PC-9 (cell line): ENCODE results near the gene SLC8A2. TPM values are rescaled to one million over a fixed set of nuclear protein-coding genes. Genes with fewer than 3 reads are reported as not detected.

Experiments used
- BruUV-seq: library from RNA; stranded (reverse); fragments of 400-500 nt; replicated peaks from 2 replicates; lab custom pipeline; 2021; lab: Mats Ljungman, UMichigan
- CTCF ChIA-PET: fragments of 300-600 bp; sonication (Branson Sonifier 250); formaldehyde crosslinking; loops from one replicate; lab custom pipeline; 2022; ENCODE audit warnings: antibody characterized with exemption; lab: Charles Lee
- POLR2A ChIA-PET: fragments of 300-600 bp; sonication (Branson Sonifier 250); formaldehyde crosslinking; loops from one replicate; lab custom pipeline; 2022; ENCODE audit warnings: antibody characterized with exemption; ENCODE audit not compliant: unreplicated experiment; lab: Charles Lee
- DNase-seq, 2 experiments: peaks; one replicate each; pipeline versions ENCODE4 v3.0.0 to v3.0.0-alpha.2; 2015 to 2022; ENCODE audit warnings: mixed read lengths in 1 of 2
- H2AFZ ChIP-seq: fragments of 200-600 bp; sonication (generic); 2 replicates; pipeline ENCODE4 v1.8.1; 2017; ENCODE audit warnings: antibody characterized with exemption
- H3F3A ChIP-seq: fragments of 200-600 bp; sonication (generic); 2 replicates; pipeline ENCODE4 v1.8.1; 2017; ENCODE audit warnings: antibody characterized with exemption, mild to moderate bottlenecking, low read depth; ENCODE audit not compliant: insufficient read depth
- H3K27ac ChIP-seq: fragments of 200-600 bp; sonication (generic); 2 replicates; pipeline ENCODE4 v1.6.1; 2016; ENCODE audit warnings: mixed run types
- H3K27me3 ChIP-seq: fragments of 200-600 bp; sonication (generic); 2 replicates; pipeline ENCODE4 v1.6.1; 2016; ENCODE audit warnings: low read depth, mixed run types; ENCODE audit not compliant: insufficient read depth
- H3K36me3 ChIP-seq: fragments of 200-600 bp; sonication (generic); 2 replicates; pipeline ENCODE4 v1.6.1; 2016; ENCODE audit warnings: low read depth, mixed run types
- H3K4me1 ChIP-seq: fragments of 200-600 bp; sonication (generic); replicated peaks from 2 replicates; pipeline ENCODE4 v1.6.1; 2016; ENCODE audit warnings: mixed run types; ENCODE audit not compliant: insufficient read depth
- H3K4me2 ChIP-seq: fragments of 200-600 bp; sonication (generic); 2 replicates; pipeline ENCODE4 v1.6.1; 2017; ENCODE audit warnings: mixed run types
- H3K4me3 ChIP-seq: fragments of 200-600 bp; sonication (generic); 2 replicates; pipeline ENCODE4 v1.6.1; 2016; ENCODE audit warnings: mixed run types
- H3K79me2 ChIP-seq: fragments of 200-600 bp; sonication (generic); 2 replicates; pipeline ENCODE4 v1.6.1; 2017; ENCODE audit warnings: low read depth, mixed run types
- H3K9me2 ChIP-seq: fragments of 200-600 bp; sonication (generic); 2 replicates; pipeline ENCODE4 v1.8.1; 2017; ENCODE audit warnings: mild to moderate bottlenecking; ENCODE audit not compliant: insufficient read depth
- H3K9me3 ChIP-seq: fragments of 200-600 bp; sonication (generic); 2 replicates; pipeline ENCODE4 v1.8.1; 2016; ENCODE audit warnings: low read depth; ENCODE audit not compliant: insufficient read depth
- H4K20me1 ChIP-seq: fragments of 200-600 bp; sonication (generic); 2 replicates; pipeline ENCODE4 v1.8.1; 2017; ENCODE audit not compliant: insufficient read depth
- EZH2 ChIP-seq: fragments of 200-600 bp; sonication (generic); IDR thresholded peaks from 2 replicates; pipeline ENCODE4 v1.8.0; 2017; ENCODE audit warnings: antibody characterized with exemption, low read depth
- intact Hi-C: fragments of 100-400 bp; cut with micrococcal nuclease; formaldehyde crosslinking; loops from one replicate; pipeline ENCODE4 v1.10.0; 2022; ENCODE audit not compliant: unreplicated experiment
- total RNA-seq: library from RNA; stranded (reverse); gene quantifications from 2 replicates; pipeline ENCODE4 v1.2.3, GENCODE V29; 2021
- TF ChIP-seq, protein P1 (sequence below): fragments of 200-600 bp; sonication (generic); conservative IDR thresholded peaks from 2 replicates; pipeline ENCODE4 v1.6.1; 2017; ENCODE audit warnings: mixed run types, antibody characterized with exemption, mild to moderate bottlenecking, moderate library complexity

SLC8A2 gene
- total RNA-seq, 1 experiment from 2014 or later, result not detected

GRCh38 chr19:47380559-47380958 is 91.1 kb downstream of the SLC8A2 start:
- no peak overlapping the region for H3K4me3 ChIP-seq
- TF ChIP-seq, protein P1, sequence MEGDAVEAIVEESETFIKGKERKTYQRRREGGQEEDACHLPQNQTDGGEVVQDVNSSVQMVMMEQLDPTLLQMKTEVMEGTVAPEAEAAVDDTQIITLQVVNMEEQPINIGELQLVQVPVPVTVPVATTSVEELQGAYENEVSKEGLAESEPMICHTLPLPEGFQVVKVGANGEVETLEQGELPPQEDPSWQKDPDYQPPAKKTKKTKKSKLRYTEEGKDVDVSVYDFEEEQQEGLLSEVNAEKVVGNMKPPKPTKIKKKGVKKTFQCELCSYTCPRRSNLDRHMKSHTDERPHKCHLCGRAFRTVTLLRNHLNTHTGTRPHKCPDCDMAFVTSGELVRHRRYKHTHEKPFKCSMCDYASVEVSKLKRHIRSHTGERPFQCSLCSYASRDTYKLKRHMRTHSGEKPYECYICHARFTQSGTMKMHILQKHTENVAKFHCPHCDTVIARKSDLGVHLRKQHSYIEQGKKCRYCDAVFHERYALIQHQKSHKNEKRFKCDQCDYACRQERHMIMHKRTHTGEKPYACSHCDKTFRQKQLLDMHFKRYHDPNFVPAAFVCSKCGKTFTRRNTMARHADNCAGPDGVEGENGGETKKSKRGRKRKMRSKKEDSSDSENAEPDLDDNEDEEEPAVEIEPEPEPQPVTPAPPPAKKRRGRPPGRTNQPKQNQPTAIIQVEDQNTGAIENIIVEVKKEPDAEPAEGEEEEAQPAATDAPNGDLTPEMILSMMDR, result no peak
- TF ChIP-seq EZH2, result no peak
- H3K9me3 ChIP-seq, result no peaks in the 10 kb centered on the region
- no peak overlapping the region for H3K4me2 ChIP-seq
- no peak overlapping the region for H3K27ac ChIP-seq
- H3K27me3 ChIP-seq, result no peaks in the 10 kb centered on the region
- BruUV-seq, result no TSS peak
- no peaks in the 10 kb centered on the region for H3K4me1 ChIP-seq
- peaks cover 5% of the 10 kb centered on the region for H4K20me1 ChIP-seq
- no peaks in the 10 kb centered on the region for H3K79me2 ChIP-seq
- no peak for DNase-seq
- POLR2A ChIA-PET, result no interaction called here
- intact Hi-C loops, result no loop called here
- H3K36me3 ChIP-seq, result peaks cover 4% of the 10 kb centered on the region; the same call in 1 of the 2 replicates
- no peak overlapping the region for H2AFZ ChIP-seq
- peaks cover 42% of the 10 kb centered on the region for H3F3A ChIP-seq
- CTCF ChIA-PET, result no interaction called here
- H3K9me2 ChIP-seq, result no peaks in the 10 kb centered on the region

- H3K27me3 ChIP-seq, result no peaks in the 10 kb centered on the region
Measured at GRCh38 chr19:47379381-47379938, 92.2 kb downstream of the SLC8A2 start.

GRCh38 chr19:47378246-47378645 is 93.4 kb downstream of the SLC8A2 start:
- no peaks in the 10 kb centered on the region for H3K79me2 ChIP-seq
- TF ChIP-seq EZH2, result no peak
- TF ChIP-seq, protein P1, result no peak
- POLR2A ChIA-PET, result interaction anchor here (0.6 kb wide), 1 partner anchor 442 kb away, joined by 5 read pairs; no protein-coding TSS in a partner anchor
- H3F3A ChIP-seq, result peaks cover 30% of the 10 kb centered on the region; the same call in 1 of the 2 replicates
- no peak overlapping the region for H2AFZ ChIP-seq
- no peaks in the 10 kb centered on the region for H3K27me3 ChIP-seq
- peaks cover 5% of the 10 kb centered on the region for H4K20me1 ChIP-seq
- CTCF ChIA-PET, result no interaction called here
- H3K4me2 ChIP-seq, result no peak overlapping the region
- intact Hi-C loops, result no loop called here
- H3K4me3 ChIP-seq, result no peak overlapping the region
- BruUV-seq, result no TSS peak
- no peak overlapping the region for H3K27ac ChIP-seq
- no peak for DNase-seq
- no peaks in the 10 kb centered on the region for H3K9me3 ChIP-seq
- no peaks in the 10 kb centered on the region for H3K4me1 ChIP-seq
- no peaks in the 10 kb centered on the region for H3K9me2 ChIP-seq
- H3K36me3 ChIP-seq, result peaks cover 24% of the 10 kb centered on the region

More at GRCh38 chr19:47379381-47379938, 92.2 kb downstream of the SLC8A2 start:
- POLR2A ChIA-PET, result no interaction called here
- TF ChIP-seq EZH2, result no peak
- TF ChIP-seq, protein P1, result no peak
- Histone ChIP-seq H3K9me3 (no peaks in the 10 kb centered on the region), H3F3A (peaks cover 38% of the 10 kb centered on the region), H3K27ac (no peak overlapping the region), H3K36me3 (peaks cover 11% of the 10 kb centered on the region), H4K20me1 (peaks cover 5% of the 10 kb centered on the region), H3K4me1 (no peaks in the 10 kb centered on the region), H3K79me2 (no peaks in the 10 kb centered on the region), H2AFZ (no peak overlapping the region), H3K4me2 (no peak overlapping the region), H3K4me3 (no peak overlapping the region), H3K9me2 (no peaks in the 10 kb centered on the region)
- no TSS peak for BruUV-seq
- DNase-seq, result no peak
- CTCF ChIA-PET, result no interaction called here
- intact Hi-C loops, result no loop called here

Other genes starting within 250 kb of the SLC8A2 start
- gene BBC3, start 240.7 kb downstream of the SLC8A2 start, total RNA-seq, result 18.3 and 18.8 TPM in 2 replicates
- 34.7 and 37.0 TPM in 2 replicates for gene CCDC9, start 215.4 kb downstream of the SLC8A2 start, total RNA-seq
- 13.5 and 21.3 TPM in 2 replicates for gene INAFM1, start 197.0 kb downstream of the SLC8A2 start, total RNA-seq
- 8.5 and 10.8 TPM in 2 replicates for gene C5AR1, start 162.0 kb downstream of the SLC8A2 start, total RNA-seq
- not detected in 2 replicates for gene C5AR2, start 139.7 kb downstream of the SLC8A2 start, total RNA-seq
- gene DHX34, start 122.6 kb downstream of the SLC8A2 start, total RNA-seq, result 23.0 TPM in 2 replicates
- 1.9 and 4.9 TPM in 2 replicates for gene MEIS3, start 52.4 kb downstream of the SLC8A2 start, total RNA-seq
- 20.8 and 24.2 TPM in 2 replicates for gene KPTN, start 12.3 kb upstream of the SLC8A2 start, total RNA-seq
- 78.3 and 80.4 TPM in 2 replicates for gene NAPA, start 43.2 kb upstream of the SLC8A2 start, total RNA-seq
- gene ZNF541, start 101.3 kb upstream of the SLC8A2 start, total RNA-seq, result not detected in 2 replicates
- gene BICRA, start 137.2 kb upstream of the SLC8A2 start, total RNA-seq, result 9.6 and 14.4 TPM in 2 replicates
- gene EHD2, start 241.5 kb upstream of the SLC8A2 start, total RNA-seq, result 25.6 and 36.6 TPM in 2 replicates